ENCODE results near the gene IL17B.

The IL17B gene

GRCh38 chr5:149381261-149381985 lies 2.3 kb upstream of the IL17B start:
- no peaks in the 10 kb centered on the region for H3K9me3 ChIP-seq (ENCODE audit: control insufficient read depth, insufficient read depth, low read length)
- no peak overlapping the region for H3K9ac ChIP-seq (ENCODE audit: low read depth, low read length)
- H3K36me3 ChIP-seq (ENCODE audit: insufficient read depth, low read length), result no peaks in the 10 kb centered on the region
- peaks cover 15% of the 10 kb centered on the region for H3K4me1 ChIP-seq (ENCODE audit: insufficient read depth, low read length)

GRCh38 chr5:149380466-149381121 lies 1.5 kb upstream of the IL17B start:
- Histone ChIP-seq H3K4me1 (ENCODE audit: insufficient read depth, low read length) (peaks cover 10% of the 10 kb centered on the region), H3K36me3 (ENCODE audit: insufficient read depth, low read length) (no peaks in the 10 kb centered on the region), H3K9ac (ENCODE audit: low read depth, low read length) (no peak overlapping the region), H3K9me3 (ENCODE audit: control insufficient read depth, insufficient read depth, low read length) (no peaks in the 10 kb centered on the region)

GRCh38 chr5:149379818-149380374 lies 804 bp upstream of the IL17B start:
- no peaks in the 10 kb centered on the region for H3K36me3 ChIP-seq (ENCODE audit: insufficient read depth, low read length)
- peaks cover 10% of the 10 kb centered on the region for H3K4me1 ChIP-seq (ENCODE audit: insufficient read depth, low read length)
- no peak overlapping the region for H3K9ac ChIP-seq (ENCODE audit: low read depth, low read length)
- H3K9me3 ChIP-seq (ENCODE audit: control insufficient read depth, insufficient read depth, low read length), result no peaks in the 10 kb centered on the region

GRCh38 chr5:149378241-149378820 lies 761 bp downstream of the IL17B start:
- Histone ChIP-seq H3K9ac (ENCODE audit: low read depth, low read length) (no peak overlapping the region), H3K4me1 (ENCODE audit: insufficient read depth, low read length) (peaks cover 10% of the 10 kb centered on the region), H3K36me3 (ENCODE audit: insufficient read depth, low read length) (no peaks in the 10 kb centered on the region), H3K9me3 (ENCODE audit: control insufficient read depth, insufficient read depth, low read length) (no peaks in the 10 kb centered on the region)

GRCh38 chr5:149376711-149377447 lies 2.2 kb downstream of the IL17B start:
- peaks cover 7% of the 10 kb centered on the region for H3K4me1 ChIP-seq (ENCODE audit: insufficient read depth, low read length)
- no peak overlapping the region for H3K9ac ChIP-seq (ENCODE audit: low read depth, low read length)
- no peaks in the 10 kb centered on the region for H3K36me3 ChIP-seq (ENCODE audit: insufficient read depth, low read length)
- H3K9me3 ChIP-seq (ENCODE audit: control insufficient read depth, insufficient read depth, low read length), result no peaks in the 10 kb centered on the region

GRCh38 chr5:149376104-149376503 lies 3.0 kb downstream of the IL17B start:
- no peaks in the 10 kb centered on the region for H3K36me3 ChIP-seq (ENCODE audit: insufficient read depth, low read length)
- H3K4me1 ChIP-seq (ENCODE audit: insufficient read depth, low read length), result peaks cover 7% of the 10 kb centered on the region
- no peaks in the 10 kb centered on the region for H3K9me3 ChIP-seq (ENCODE audit: control insufficient read depth, insufficient read depth, low read length)
- H3K9ac ChIP-seq (ENCODE audit: low read depth, low read length), result no peak overlapping the region

- peaks cover 7% of the 10 kb centered on the region for H3K4me1 ChIP-seq (ENCODE audit: insufficient read depth, low read length)
- H3K9me3 ChIP-seq (ENCODE audit: control insufficient read depth, insufficient read depth, low read length), result no peaks in the 10 kb centered on the region
- H3K9ac ChIP-seq (ENCODE audit: low read depth, low read length), result no peak overlapping the region
- H3K36me3 ChIP-seq (ENCODE audit: insufficient read depth, low read length), result no peaks in the 10 kb centered on the region
Measured at GRCh38 chr5:149375434-149375833, 3.7 kb downstream of the IL17B start.

- peaks cover 7% of the 10 kb centered on the region for H3K4me1 ChIP-seq (ENCODE audit: insufficient read depth, low read length)
- no peaks in the 10 kb centered on the region for H3K9me3 ChIP-seq (ENCODE audit: control insufficient read depth, insufficient read depth, low read length)
- no peak overlapping the region for H3K9ac ChIP-seq (ENCODE audit: low read depth, low read length)
- no peaks in the 10 kb centered on the region for H3K36me3 ChIP-seq (ENCODE audit: insufficient read depth, low read length)
Measured at GRCh38 chr5:149374801-149375200, 4.3 kb downstream of the IL17B start.

GRCh38 chr5:149374303-149374702 lies 4.8 kb downstream of the IL17B start:
- no peaks in the 10 kb centered on the region for H3K36me3 ChIP-seq (ENCODE audit: insufficient read depth, low read length)
- H3K9me3 ChIP-seq (ENCODE audit: control insufficient read depth, insufficient read depth, low read length), result no peaks in the 10 kb centered on the region
- no peak overlapping the region for H3K9ac ChIP-seq (ENCODE audit: low read depth, low read length)
- peaks cover 7% of the 10 kb centered on the region for H3K4me1 ChIP-seq (ENCODE audit: insufficient read depth, low read length)

- no peak overlapping the region for H3K9ac ChIP-seq (ENCODE audit: low read depth, low read length)
- H3K36me3 ChIP-seq (ENCODE audit: insufficient read depth, low read length), result no peaks in the 10 kb centered on the region
- H3K4me1 ChIP-seq (ENCODE audit: insufficient read depth, low read length), result no peaks in the 10 kb centered on the region; the same call in 1 of the 2 replicates
- H3K9me3 ChIP-seq (ENCODE audit: control insufficient read depth, insufficient read depth, low read length), result no peaks in the 10 kb centered on the region
Measured at GRCh38 chr5:149372932-149373331, 6.2 kb downstream of the IL17B start.

- peaks cover 2% of the 10 kb centered on the region; the same call in 1 of the 2 replicates for H3K4me1 ChIP-seq (ENCODE audit: insufficient read depth, low read length)
- no peaks in the 10 kb centered on the region for H3K9me3 ChIP-seq (ENCODE audit: control insufficient read depth, insufficient read depth, low read length)
- no peaks in the 10 kb centered on the region for H3K36me3 ChIP-seq (ENCODE audit: insufficient read depth, low read length)
- H3K9ac ChIP-seq (ENCODE audit: low read depth, low read length), result no peak overlapping the region
Measured at GRCh38 chr5:149372076-149372795, 6.9 kb downstream of the IL17B start.

- no peaks in the 10 kb centered on the region for H3K9me3 ChIP-seq (ENCODE audit: control insufficient read depth, insufficient read depth, low read length)
- H3K4me1 ChIP-seq (ENCODE audit: insufficient read depth, low read length), result peaks cover 3% of the 10 kb centered on the region; the same call in 1 of the 2 replicates
- H3K36me3 ChIP-seq (ENCODE audit: insufficient read depth, low read length), result no peaks in the 10 kb centered on the region
- no peak overlapping the region for H3K9ac ChIP-seq (ENCODE audit: low read depth, low read length)
Measured at GRCh38 chr5:149371296-149371962, 7.7 kb downstream of the IL17B start.

- Histone ChIP-seq H3K9me3 (ENCODE audit: control insufficient read depth, insufficient read depth, low read length) (no peaks in the 10 kb centered on the region), H3K9ac (ENCODE audit: low read depth, low read length) (no peak overlapping the region), H3K4me1 (ENCODE audit: insufficient read depth, low read length) (peaks cover 3% of the 10 kb centered on the region; the same call in 1 of the 2 replicates)
Measured at GRCh38 chr5:149370878-149371277, 8.2 kb downstream of the IL17B start.

More at GRCh38 chr5:149370878-149371277, 8.2 kb downstream of the IL17B start:
- no peaks in the 10 kb centered on the region for H3K36me3 ChIP-seq (ENCODE audit: insufficient read depth, low read length)

All from ES-I3 (cell line).